Forelimb muscle (tissue), 1 donor: ENCODE data around the gene INA. TPM values are rescaled to one million over a fixed set of nuclear protein-coding genes. Genes with fewer than 3 reads are reported as not detected.

Source experiments
- DNase-seq: peaks from one replicate; pipeline ENCODE4 v3.0.0-alpha.2; 2013; ENCODE audit warnings: low read depth
- polyA plus RNA-seq: library from polyadenylated mRNA; unstranded; fragments of 120-200 nt; gene quantifications from one replicate; pipeline ENCODE4 v1.2.1, GENCODE V29; 2013; ENCODE audit not compliant: insufficient read length

The INA gene
- polyA plus RNA-seq, 1 donor = 0.15 TPM

GRCh38 chr10:103273041-103273441 is 3.9 kb upstream of the INA start:
- DNase-seq = no peak

GRCh38 chr10:103276251-103276895 is 565 bp upstream of the INA start:
- DNase-seq = no peak

- DNase-seq = no peak
Measured at GRCh38 chr10:103277713-103278536, 987 bp downstream of the INA start.

GRCh38 chr10:103278537-103278823 is 1.5 kb downstream of the INA start:
- no peak for DNase-seq

- no peak for DNase-seq
Measured at GRCh38 chr10:103278862-103279298, 1.9 kb downstream of the INA start.

- no peak for DNase-seq
Measured at GRCh38 chr10:103280031-103280430, 3.1 kb downstream of the INA start.

- DNase-seq = no peak
Measured at GRCh38 chr10:103280506-103280905, 3.6 kb downstream of the INA start.

GRCh38 chr10:103281753-103282152 is 4.8 kb downstream of the INA start:
- peak; percentile 19 for DNase-seq

- no peak for DNase-seq
Measured at GRCh38 chr10:103282961-103283360, 6.0 kb downstream of the INA start.

- no peak for DNase-seq
Measured at GRCh38 chr10:103284170-103284569, 7.2 kb downstream of the INA start.

- DNase-seq = no peak
Measured at GRCh38 chr10:103287992-103288391, 11.1 kb downstream of the INA start.

GRCh38 chr10:103291588-103291987 is 14.7 kb downstream of the INA start:
- DNase-seq = no peak

GRCh38 chr10:103295374-103296015 is 18.6 kb downstream of the INA start:
- no peak for DNase-seq

GRCh38 chr10:103307594-103307993 is 30.7 kb downstream of the INA start:
- no peak for DNase-seq

GRCh38 chr10:103310197-103310596 is 33.3 kb downstream of the INA start:
- DNase-seq = no peak

GRCh38 chr10:103316087-103316486 is 39.1 kb downstream of the INA start:
- no peak for DNase-seq

GRCh38 chr10:103327906-103328305 is 51.0 kb downstream of the INA start:
- no peak for DNase-seq

GRCh38 chr10:103333934-103334520 is 57.1 kb downstream of the INA start:
- no peak for DNase-seq

- DNase-seq = no peak
Measured at GRCh38 chr10:103334567-103334966, 57.6 kb downstream of the INA start.

- no peak for DNase-seq
Measured at GRCh38 chr10:103336370-103336769, 59.4 kb downstream of the INA start.
